Measurements from ENCODE around the gene KCNMB1.

KCNMB1 gene

DNA sequence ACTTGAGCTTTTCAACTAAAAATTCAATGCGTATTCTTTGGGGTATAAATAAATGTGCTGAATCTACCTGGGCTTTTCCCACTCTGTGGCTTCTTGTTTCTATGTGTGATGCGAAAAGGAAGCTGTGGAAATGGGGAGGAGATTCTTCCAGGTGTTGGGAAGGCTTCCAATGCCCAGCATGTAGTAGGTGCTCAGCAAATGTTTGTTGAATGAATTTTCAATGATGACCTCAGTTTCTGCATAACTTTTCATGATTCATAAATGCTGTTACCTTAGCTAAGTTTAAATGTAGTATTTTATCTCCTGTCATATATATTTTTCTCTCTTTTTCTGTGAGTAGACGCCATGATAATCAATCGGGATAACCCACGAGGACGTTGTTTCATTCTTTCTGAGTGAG lies 25.6 kb upstream of the KCNMB1 start:
- no peak for DNase-seq (ENCODE audit: low read depth)

DNA sequence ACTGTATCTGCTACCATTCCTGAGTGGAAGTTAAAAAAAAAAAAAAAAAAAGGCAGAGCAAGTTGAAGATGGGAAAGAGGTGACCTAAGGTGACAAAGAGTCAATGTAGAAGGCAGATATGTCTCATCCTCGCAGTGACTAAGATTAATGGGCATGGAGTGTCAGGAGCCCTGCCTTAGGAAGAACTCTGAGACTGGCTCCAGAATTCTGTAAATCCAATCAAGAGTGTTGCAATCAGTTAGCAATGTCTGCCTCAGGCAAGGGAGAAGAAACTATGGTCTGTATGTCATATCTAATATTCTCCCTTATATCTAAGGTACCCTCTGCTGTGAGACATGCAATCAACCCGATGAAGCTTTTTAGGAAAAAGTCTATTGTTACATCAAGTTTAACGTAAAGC lies 24.7 kb upstream of the KCNMB1 start:
- DNase-seq (ENCODE audit: low read depth) = no peak

DNA sequence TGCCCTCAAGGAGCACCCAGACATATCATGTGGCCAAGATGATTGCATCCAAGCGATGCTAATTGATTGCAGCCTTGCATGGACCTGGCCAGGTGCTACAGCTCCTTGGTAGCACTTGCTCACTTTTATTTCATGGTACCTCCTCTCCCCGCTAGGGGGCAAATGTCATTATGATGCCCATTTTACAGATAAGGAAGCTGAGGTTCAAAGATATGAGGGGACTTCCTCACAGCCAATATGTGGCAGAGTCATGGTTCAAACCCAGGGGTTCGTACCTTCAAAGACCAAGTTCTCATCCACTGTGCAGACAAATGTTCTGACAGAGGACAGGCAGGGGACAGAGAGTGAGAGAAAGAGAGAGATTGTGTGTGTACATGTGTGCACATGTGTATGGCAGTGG lies 21.9 kb upstream of the KCNMB1 start:
- no peak for DNase-seq (ENCODE audit: low read depth)

- no peak for DNase-seq (ENCODE audit: low read depth)
Observed at GRCh38 chr5:170410401-170410800, 21.2 kb upstream of the KCNMB1 start.

DNA sequence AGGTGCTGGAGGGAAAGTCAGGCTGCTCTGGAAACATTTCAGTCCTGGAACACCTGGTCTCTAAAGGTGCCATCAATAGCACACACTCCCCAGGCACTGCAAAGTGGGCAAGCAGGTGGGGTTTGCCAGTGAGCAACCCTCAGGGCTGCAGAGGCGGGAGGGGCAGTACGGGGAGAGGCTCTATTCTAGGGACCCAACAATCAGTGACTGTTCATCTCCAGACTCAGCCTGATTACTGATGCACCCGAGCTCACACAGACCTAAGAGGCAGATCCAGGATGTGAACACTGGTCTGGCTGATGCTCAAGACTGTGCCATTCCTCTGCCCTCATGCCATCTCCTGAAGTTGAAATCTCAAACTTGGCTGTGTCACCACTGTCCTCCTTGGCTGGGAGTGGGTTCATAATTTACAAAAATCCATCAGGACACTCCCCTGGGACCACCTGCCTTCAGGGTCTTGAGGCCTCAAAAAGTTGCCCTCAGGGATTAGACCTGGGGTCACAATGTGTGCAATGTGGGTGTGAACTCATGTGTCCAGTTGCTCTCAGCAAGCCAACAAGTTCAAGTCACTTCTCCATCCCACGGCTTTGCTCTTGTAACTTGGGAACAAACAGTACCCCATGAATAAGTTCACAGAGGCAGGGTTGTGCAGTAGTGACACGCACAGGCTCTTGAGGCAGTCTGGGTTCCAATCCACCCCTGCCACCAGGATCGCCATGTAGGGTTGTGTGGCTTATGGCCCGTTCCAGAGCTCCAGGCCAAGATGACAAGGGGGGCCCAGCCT lies 19.9 kb upstream of the KCNMB1 start:
- no peak for DNase-seq (ENCODE audit: low read depth)

- no peak for DNase-seq (ENCODE audit: low read depth)
Observed at GRCh38 chr5:170408226-170408625, 19.1 kb upstream of the KCNMB1 start.

DNA sequence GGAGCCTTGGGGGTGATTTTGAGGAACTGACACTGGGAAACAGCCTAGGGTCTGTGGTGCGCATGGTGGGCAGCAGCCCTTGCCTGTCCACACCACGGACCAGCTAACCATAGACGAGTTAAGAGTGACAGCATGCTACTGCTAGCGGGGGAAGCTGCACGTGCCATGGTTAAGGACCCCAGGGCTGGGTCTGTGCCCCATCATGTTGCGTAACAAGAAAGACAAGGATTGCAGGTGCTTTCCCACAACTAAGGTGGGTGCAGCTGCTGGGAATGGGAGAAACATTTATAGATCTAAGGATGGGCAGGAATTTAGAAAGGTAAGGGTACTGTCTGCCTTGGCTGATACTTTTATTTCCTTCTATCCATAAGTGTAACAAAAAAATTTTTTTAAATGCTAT lies 17.9 kb upstream of the KCNMB1 start:
- DNase-seq (ENCODE audit: low read depth) = no peak

DNA sequence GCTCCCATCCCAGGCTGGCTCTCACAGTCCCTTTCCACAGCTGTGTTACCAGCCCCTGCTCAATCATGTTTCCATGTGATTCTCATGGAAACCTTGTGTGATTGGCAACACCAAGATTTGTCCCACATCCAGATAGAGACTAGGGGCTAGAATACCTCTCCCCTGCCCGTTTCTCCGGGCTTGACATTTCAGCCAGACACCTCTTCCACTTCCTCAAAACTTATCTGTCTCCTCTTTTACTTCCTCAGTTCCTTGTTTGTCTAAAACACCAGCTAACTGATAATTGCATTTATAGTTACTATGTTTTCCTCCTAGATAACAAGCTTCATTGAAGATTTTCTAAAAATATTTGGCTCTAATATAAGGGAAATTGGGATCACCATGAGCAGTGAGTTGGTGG lies 16.6 kb upstream of the KCNMB1 start:
- no peak for DNase-seq (ENCODE audit: low read depth)

GRCh38 chr5:170404398-170404797 lies 15.2 kb upstream of the KCNMB1 start:
- DNase-seq (ENCODE audit: low read depth) = no peak

GRCh38 chr5:170403675-170404074 lies 14.5 kb upstream of the KCNMB1 start:
- DNase-seq (ENCODE audit: low read depth) = no peak

DNA sequence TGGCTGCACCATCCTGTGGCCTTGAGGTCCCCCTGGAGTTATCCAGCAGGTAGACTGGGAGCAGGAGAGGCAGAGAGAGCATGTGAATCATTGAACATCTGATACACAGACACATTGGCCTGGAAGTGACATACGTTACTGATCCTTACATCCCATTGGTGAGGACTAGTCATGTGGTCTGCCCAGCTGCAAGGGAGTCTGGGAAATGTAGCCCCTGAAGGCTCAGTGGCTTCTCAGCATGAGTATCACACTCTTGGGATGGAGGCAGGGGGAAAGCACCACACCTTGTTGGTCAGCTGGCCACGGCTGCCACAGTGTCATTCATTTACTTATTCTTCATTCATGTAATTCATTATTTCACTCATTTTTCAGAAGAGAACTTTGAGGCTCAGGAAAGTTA lies 13.3 kb upstream of the KCNMB1 start:
- no peak for DNase-seq (ENCODE audit: low read depth)

DNA sequence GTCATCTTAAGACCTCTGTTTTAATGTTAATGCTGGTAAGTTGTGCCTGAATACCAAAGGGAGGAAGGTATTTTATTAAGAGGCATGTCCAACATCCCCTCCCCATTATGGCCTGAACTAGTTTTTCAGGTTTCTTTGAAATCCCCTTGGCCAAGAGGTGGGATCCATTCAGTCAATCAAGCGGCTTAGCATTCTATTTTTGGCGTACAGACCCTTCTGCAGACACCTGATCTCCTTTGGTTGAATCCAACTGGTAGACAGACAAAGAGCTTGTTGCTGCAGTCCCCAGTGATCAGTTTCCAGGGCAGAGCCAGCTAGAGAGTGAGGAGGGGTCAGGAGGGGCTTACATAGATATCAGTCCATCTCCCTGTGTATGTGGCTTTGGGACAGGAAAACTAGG lies 7.9 kb upstream of the KCNMB1 start:
- no peak for DNase-seq (ENCODE audit: low read depth)

DNA sequence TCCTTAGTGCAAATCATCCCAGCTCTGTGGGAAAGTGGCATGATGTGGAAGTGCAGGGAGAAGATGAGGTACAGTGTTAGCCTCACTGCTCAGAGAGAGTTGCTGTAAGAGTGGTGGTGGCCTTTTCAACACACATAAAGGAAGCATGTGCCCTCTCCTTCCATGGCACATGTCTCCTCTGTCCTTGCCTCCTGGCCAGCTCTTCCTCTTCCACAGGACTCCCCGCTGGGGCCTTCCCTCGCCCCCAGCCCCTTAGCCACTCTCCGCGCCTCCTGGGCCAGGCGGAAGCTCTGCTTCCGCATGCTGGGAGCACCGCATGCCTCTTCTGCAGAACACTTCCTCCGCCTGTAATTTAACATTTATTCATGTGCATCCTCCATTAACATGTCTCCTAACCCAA lies 4.8 kb upstream of the KCNMB1 start:
- DNase-seq (ENCODE audit: low read depth) = no peak

GRCh38 chr5:170393235-170393634 lies 4.1 kb upstream of the KCNMB1 start:
- no peak for DNase-seq (ENCODE audit: low read depth)

- no peak for DNase-seq (ENCODE audit: low read depth)
Observed at GRCh38 chr5:170390472-170390871, 1.3 kb upstream of the KCNMB1 start.

- no peak for DNase-seq (ENCODE audit: low read depth)
Observed at GRCh38 chr5:170389550-170389892, 354 bp upstream of the KCNMB1 start.

- DNase-seq (ENCODE audit: low read depth) = no peak
Observed at GRCh38 chr5:170387775-170388639, 1.2 kb downstream of the KCNMB1 start.

DNA sequence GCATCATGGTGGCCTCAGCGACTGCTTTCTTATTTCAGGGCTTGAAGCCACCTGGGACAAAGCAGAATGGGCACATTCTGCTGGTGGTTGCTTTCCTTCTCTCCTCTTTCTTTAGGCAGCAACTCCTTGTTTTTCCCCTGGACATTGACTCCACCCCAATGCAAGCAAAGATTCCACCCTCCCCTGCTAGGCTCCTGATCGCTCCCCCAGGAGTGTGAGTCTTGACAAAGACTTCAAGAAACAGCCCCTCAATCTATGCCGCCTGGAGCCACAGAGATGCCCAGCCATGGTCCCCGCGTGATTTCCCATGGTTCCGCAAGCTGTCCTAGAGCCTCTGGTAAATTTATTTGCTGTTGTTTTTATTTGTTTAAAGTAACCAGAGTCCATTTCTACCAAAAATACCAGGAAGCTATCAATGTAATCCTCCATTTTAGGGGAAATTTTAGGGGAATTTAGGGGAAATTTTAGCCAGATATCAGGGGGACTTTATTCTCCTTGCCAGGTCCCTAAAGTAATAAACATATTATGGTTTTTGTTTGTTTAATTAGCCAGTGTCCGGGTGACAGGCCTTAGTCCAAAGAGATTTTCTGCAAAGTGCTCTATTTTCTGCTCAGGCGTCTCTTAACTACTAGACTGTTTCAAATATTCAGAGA lies 2.3 kb downstream of the KCNMB1 start:
- no peak for DNase-seq (ENCODE audit: low read depth)

DNA sequence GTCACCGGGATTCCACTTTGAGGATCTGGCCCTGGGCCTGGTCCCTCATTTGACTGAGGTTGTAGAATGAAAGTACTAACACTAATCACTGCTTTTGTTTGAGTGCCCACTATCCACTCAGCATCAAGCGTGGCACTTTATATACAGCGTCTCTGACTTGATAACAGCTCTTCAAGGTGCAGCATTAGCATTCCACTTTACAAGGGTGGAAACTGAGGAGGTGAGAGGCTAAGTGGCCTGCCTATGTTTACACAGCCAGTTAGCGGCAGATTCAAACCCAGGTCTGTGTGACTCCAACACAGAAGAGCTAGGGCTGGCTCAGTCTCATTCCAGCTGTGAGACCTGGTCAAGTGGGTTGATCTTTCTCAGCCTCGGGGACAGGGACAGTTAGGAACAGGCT lies 5.9 kb downstream of the KCNMB1 start:
- DNase-seq (ENCODE audit: low read depth) = no peak

- no peak for DNase-seq (ENCODE audit: low read depth)
Observed at GRCh38 chr5:170382790-170383189, 6.4 kb downstream of the KCNMB1 start.

DNA sequence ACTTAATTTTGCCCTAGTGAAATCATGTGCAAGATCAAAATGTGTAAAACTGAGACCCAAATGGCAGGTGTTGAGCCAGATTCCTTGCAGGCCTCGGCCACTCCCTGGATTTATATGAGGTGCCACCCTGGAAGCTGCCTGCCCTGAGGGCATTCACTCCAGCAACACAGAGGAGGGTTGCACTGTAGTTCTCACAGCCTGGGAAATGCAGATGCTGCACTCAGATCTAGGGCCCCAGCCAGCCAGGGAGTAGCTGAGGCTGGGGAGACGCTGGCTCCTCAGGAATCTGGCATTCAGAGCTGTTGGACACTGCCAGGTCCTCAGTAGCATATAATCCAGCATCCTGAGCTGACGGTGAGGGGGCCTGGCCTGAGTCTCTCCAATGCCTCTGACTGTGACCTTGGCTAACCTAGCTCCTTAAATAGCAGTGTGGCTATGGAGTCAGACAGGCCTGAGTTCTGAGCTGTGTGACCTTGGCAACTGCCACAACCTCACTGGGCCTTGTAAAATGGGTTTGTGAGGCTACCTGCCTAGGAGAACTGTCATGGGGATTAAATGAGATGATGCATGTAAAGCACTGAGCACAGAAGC lies 8.7 kb downstream of the KCNMB1 start:
- no peak for DNase-seq (ENCODE audit: low read depth)

- no peak for DNase-seq (ENCODE audit: low read depth)
Observed at GRCh38 chr5:170378740-170379139, 10.4 kb downstream of the KCNMB1 start.

- DNase-seq (ENCODE audit: low read depth) = no peak
Observed at GRCh38 chr5:170377027-170377426, 12.1 kb downstream of the KCNMB1 start.

All from activated gamma-delta T cell treated with anti-CD3 and anti-CD28 coated beads, Interleukin-2, amount 50 U/mL, for 16 hours (primary cell).